H9 (cell line): ENCODE data around the gene XPR1. TPM values are rescaled to one million over a fixed set of nuclear protein-coding genes. Genes with fewer than 3 reads are reported as not detected.

Experiments
- DNase-seq: peaks from one replicate; pipeline ENCODE4 v3.0.0-alpha.2; 2017
- H2AFZ ChIP-seq: one replicate; pipeline ENCODE4 v1.6.1; 2013; ENCODE audit warnings: mild to moderate bottlenecking, low read length, control low read depth, moderate library complexity
- H2AK5ac ChIP-seq: 2 replicates; pipeline ENCODE4 v1.6.1; 2013; ENCODE audit warnings: low read length, control low read depth, mixed read lengths; ENCODE audit not compliant: insufficient read length
- H2BK120ac ChIP-seq: one replicate; pipeline ENCODE4 v1.6.1; 2013; ENCODE audit warnings: low read depth, mild to moderate bottlenecking, low read length, control low read depth, inconsistent platforms; ENCODE audit not compliant: poor library complexity, severe bottlenecking
- H2BK12ac ChIP-seq: 2 replicates; pipeline ENCODE4 v1.6.1; 2013; ENCODE audit warnings: low read length, control low read depth, mixed read lengths, low read depth; ENCODE audit not compliant: insufficient read length
- H2BK15ac ChIP-seq: 2 replicates; pipeline ENCODE4 v1.6.1; 2013; ENCODE audit warnings: low read depth, low read length, control low read depth
- H2BK20ac ChIP-seq: one replicate; pipeline ENCODE4 v1.6.1; 2013; ENCODE audit warnings: low read depth, mild to moderate bottlenecking, low read length, control low read depth, inconsistent platforms; ENCODE audit not compliant: poor library complexity, severe bottlenecking
- H2BK5ac ChIP-seq: 2 replicates; pipeline ENCODE4 v1.6.1; 2013; ENCODE audit warnings: low read length, control low read depth, mixed read lengths; ENCODE audit not compliant: insufficient read length
- H3K14ac ChIP-seq: 2 replicates; pipeline ENCODE4 v1.6.1; 2013; ENCODE audit warnings: low read length, control low read depth; ENCODE audit not compliant: insufficient read depth
- H3K18ac ChIP-seq: 2 replicates; pipeline ENCODE4 v1.6.1; 2013; ENCODE audit warnings: low read depth, mild to moderate bottlenecking, mixed read lengths, low read length, control low read depth; ENCODE audit not compliant: insufficient read length
- H3K23ac ChIP-seq: 2 replicates; pipeline ENCODE4 v1.6.1; 2013; ENCODE audit warnings: low read length, control low read depth, mixed read lengths, low read depth; ENCODE audit not compliant: insufficient read length
- H3K23me2 ChIP-seq: 2 replicates; pipeline ENCODE4 v1.6.1; 2013; ENCODE audit warnings: low read depth, mild to moderate bottlenecking, mixed read lengths, low read length, control low read depth; ENCODE audit not compliant: insufficient read length, poor library complexity, severe bottlenecking
- H3K27ac ChIP-seq: 2 replicates; pipeline ENCODE4 v1.5.1; 2013; ENCODE audit warnings: low read length, control low read depth, mixed read lengths, low read depth; ENCODE audit not compliant: insufficient read length
- H3K27me3 ChIP-seq: 2 replicates; pipeline ENCODE4 v1.6.1; 2013; ENCODE audit warnings: low read length, control low read depth, inconsistent platforms; ENCODE audit not compliant: insufficient read depth
- H3K4ac ChIP-seq: 2 replicates; pipeline ENCODE4 v1.6.1; 2013; ENCODE audit warnings: low read depth, mild to moderate bottlenecking, control low read depth, inconsistent platforms, low read length, moderate library complexity
- H3K4me1 ChIP-seq: 2 replicates; pipeline ENCODE4 v1.6.1; 2013; ENCODE audit warnings: low read length, control low read depth, inconsistent platforms; ENCODE audit not compliant: insufficient read depth
- H3K4me2 ChIP-seq: 2 replicates; pipeline ENCODE4 v1.6.1; 2013; ENCODE audit warnings: low read length, control low read depth, mixed read lengths; ENCODE audit not compliant: insufficient read length, insufficient read depth
- H3K56ac ChIP-seq: 2 replicates; pipeline ENCODE4 v1.6.1; 2013; ENCODE audit warnings: low read depth, mild to moderate bottlenecking, mixed read lengths, low read length, control low read depth; ENCODE audit not compliant: insufficient read length
- H3K79me1 ChIP-seq: 2 replicates; pipeline ENCODE4 v1.6.1; 2013; ENCODE audit warnings: low read depth, mild to moderate bottlenecking, moderate library complexity, low read length, control low read depth, inconsistent platforms; ENCODE audit not compliant: insufficient read depth, poor library complexity, severe bottlenecking
- H3K79me2 ChIP-seq: 2 replicates; pipeline ENCODE4 v1.6.1; 2013; ENCODE audit warnings: low read length, control low read depth, inconsistent platforms; ENCODE audit not compliant: insufficient read depth
- H3K9ac ChIP-seq: 2 replicates; pipeline ENCODE4 v1.6.1; 2013; ENCODE audit warnings: low read length, control low read depth, mixed read lengths; ENCODE audit not compliant: insufficient read length; ENCODE audit errors: extremely low read depth
- H3K9me3 ChIP-seq: one replicate; pipeline ENCODE4 v1.6.1; 2013; ENCODE audit warnings: low read depth, low read length, inconsistent platforms; ENCODE audit not compliant: control insufficient read depth
- H3T11ph ChIP-seq: one replicate; pipeline ENCODE4 v1.6.1; 2013; ENCODE audit warnings: mild to moderate bottlenecking, low read length, control low read depth, inconsistent platforms
- H4K20me1 ChIP-seq: one replicate; pipeline ENCODE4 v1.6.1; 2013; ENCODE audit not compliant: control insufficient read depth, insufficient read length, insufficient read depth
- H4K5ac ChIP-seq: 2 replicates; pipeline ENCODE4 v1.6.1; 2013; ENCODE audit warnings: low read depth, mild to moderate bottlenecking, mixed read lengths, low read length, control low read depth; ENCODE audit not compliant: insufficient read length
- H4K8ac ChIP-seq: replicated peaks from 2 replicates; pipeline ENCODE4 v1.6.1; 2013; ENCODE audit warnings: low read length, control low read depth, mixed read lengths, low read depth; ENCODE audit not compliant: insufficient read length
- H4K91ac ChIP-seq: 2 replicates; pipeline ENCODE4 v1.6.1; 2013; ENCODE audit warnings: low read depth, mild to moderate bottlenecking, moderate library complexity, mixed read lengths, low read length, control low read depth; ENCODE audit not compliant: insufficient read length
- H3K27ac Mint-ChIP-seq, 3 experiments: 2 replicates in 2 of 3; 3 replicates in 1 of 3; pipeline ENCODE4 v1.8.0; 2020 to 2021; ENCODE audit warnings: mixed read lengths in 3 of 3, mild to moderate bottlenecking in 1 of 3, moderate library complexity in 1 of 3
- H3K27me3 Mint-ChIP-seq: 2 replicates; pipeline ENCODE4 v1.8.0; 2021; ENCODE audit warnings: low read depth, mild to moderate bottlenecking, moderate library complexity, mixed read lengths
- H3K36me3 Mint-ChIP-seq, 3 experiments: 2 replicates in 2 of 3; 3 replicates in 1 of 3; pipeline ENCODE4 v1.8.0; 2020 to 2021; ENCODE audit warnings: low read depth in 3 of 3, mixed read lengths in 3 of 3; ENCODE audit not compliant: insufficient read depth in 1 of 3
- H3K4me1 Mint-ChIP-seq, 2 experiments: 2 replicates each; pipeline ENCODE4 v1.8.0; 2020; ENCODE audit warnings: mixed read lengths in 2 of 2
- H3K4me3 Mint-ChIP-seq, 2 experiments: 2 replicates in 1 of 2; 3 replicates in 1 of 2; pipeline ENCODE4 v1.8.0; 2020 to 2021; ENCODE audit warnings: mild to moderate bottlenecking in 2 of 2, mixed read lengths in 2 of 2, moderate library complexity in 1 of 2
- H3K9me3 Mint-ChIP-seq, 2 experiments: 2 replicates in 1 of 2; 3 replicates in 1 of 2; pipeline ENCODE4 v1.8.0; 2020; ENCODE audit warnings: mild to moderate bottlenecking in 2 of 2, mixed read lengths in 2 of 2, moderate library complexity in 1 of 2
- CTCF ChIP-seq: fragments of 200-600 bp; sonication (generic); conservative IDR thresholded peaks from 3 replicates; pipeline ENCODE4 v1.8.0; 2021; ENCODE audit warnings: antibody characterized with exemption, mild to moderate bottlenecking
- whole genome bisulfite sequencing: extraction: QIAGEN DNeasy Blood & Tissue Kit; methylation state at CpG from one replicate; pipeline ENCODE4 v1.1.7; 2013; ENCODE audit warnings: missing lambda C conversion rate, low lambda C conversion rate, mixed read lengths; ENCODE audit not compliant: insufficient read length; ENCODE audit errors: extremely low coverage; 5-methylcytosine and 5-hydroxymethylcytosine counted together
- total RNA-seq: library from RNA; stranded (reverse); gene quantifications from 2 replicates; pipeline ENCODE4 v1.2.1, GENCODE V29; 2021

Gene XPR1
- total RNA-seq, 1 experiment from 2014 or later = 34.1 TPM

DNA sequence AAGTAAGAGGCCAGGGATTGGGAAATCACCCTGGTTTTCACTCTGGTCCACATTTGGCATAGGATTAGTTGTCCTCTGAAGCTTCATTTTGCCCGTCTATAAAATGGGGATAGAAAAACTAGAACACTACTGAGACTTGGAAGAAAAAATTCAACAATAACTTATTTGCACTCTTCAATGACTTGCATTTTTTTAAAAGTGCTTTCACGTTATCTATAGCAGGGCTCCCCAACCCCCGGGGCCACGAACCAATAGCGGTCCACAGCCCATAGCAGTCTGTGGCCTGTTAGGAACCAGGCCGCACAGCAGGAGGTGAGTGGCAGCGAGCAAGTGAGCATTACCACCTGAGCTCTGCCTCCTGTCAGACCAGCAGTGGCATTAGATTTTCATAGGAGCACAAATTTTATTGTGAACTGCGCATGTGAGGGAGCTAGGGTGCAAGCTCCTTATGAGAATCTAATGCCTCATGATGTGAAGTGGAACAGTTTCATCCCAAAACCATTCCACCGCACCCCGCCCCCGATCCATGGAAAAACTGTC is 283.7 kb downstream of the XPR1 start:
- Histone ChIP-seq H3K23me2 (peaks cover 7% of the 10 kb centered on the region), H3K4me2 (no peak overlapping the region), H2AFZ (no peak overlapping the region), H3K23ac (no peak overlapping the region), H3K18ac (no peak overlapping the region), H2BK5ac (no peak overlapping the region), H2BK12ac (no peak overlapping the region), H3K27me3 (no peaks in the 10 kb centered on the region), H3K79me1 (no peaks in the 10 kb centered on the region), H3K14ac (no peak overlapping the region), H3K9me3 (no peaks in the 10 kb centered on the region), H2BK20ac (no peak overlapping the region), H3K4ac (no peak overlapping the region), H4K91ac (no peak overlapping the region), H4K8ac (no peak overlapping the region), H3K79me2 (no peaks in the 10 kb centered on the region), H3K56ac (no peak overlapping the region), H4K20me1 (no peaks in the 10 kb centered on the region), H2AK5ac (no peak overlapping the region), H3T11ph (no peak overlapping the region), H3K4me1 (no peaks in the 10 kb centered on the region), H3K27ac (no peak overlapping the region), H2BK120ac (no peak overlapping the region), H3K9ac (no peak overlapping the region), H4K5ac (no peak overlapping the region), H2BK15ac (no peak overlapping the region)
- H3K4me1 Mint-ChIP-seq = peaks cover 15 to 37% of the 10 kb centered on the region in 2 experiments
- no peaks in the 10 kb centered on the region for H3K9me3 Mint-ChIP-seq
- no peak for DNase-seq
- TF ChIP-seq CTCF = no peak
- no CpG with 5 or more reads among the region's 11 CpGs for WGBS
- H3K27me3 Mint-ChIP-seq = peaks cover 26% of the 10 kb centered on the region
- peaks cover 0 to 5% (median 0%) of the 10 kb centered on the region in 3 experiments; a peak in 2 of 7 replicates for H3K36me3 Mint-ChIP-seq
- H3K27ac Mint-ChIP-seq = no peak overlapping the region
- no peak overlapping the region for H3K4me3 Mint-ChIP-seq
